ENCODE results near the gene CPEB1. TPM values are rescaled to one million over a fixed set of nuclear protein-coding genes. Genes with fewer than 3 reads are reported as not detected.

The CPEB1 gene
- total and polyA plus RNA-seq, 2 donors (not counting 1 experiment from before 2014, with no cell fraction given), result 0.19 to 0.62 TPM

- peaks cover 4% of the 10 kb centered on the region for H3K4me1 Mint-ChIP-seq
- no peak overlapping the region for H3K27ac Mint-ChIP-seq
- WGBS (ENCODE audit: insufficient coverage), result no CpG with 5 or more reads among the region's 5 CpGs
- H3K9me3 ChIP-seq (ENCODE audit: control extremely low read depth in 1 of 3, control insufficient read depth in 2 of 3, insufficient read depth in 1 of 3, low read length in 2 of 3), result no peaks in the 10 kb centered on the region
- no peak overlapping the region for H3K4me3 Mint-ChIP-seq
- no peak overlapping the region for H3K27ac ChIP-seq (ENCODE audit: low read length in 2 of 2)
- H3K36me3 ChIP-seq (replicated peaks in 1 of 2; ENCODE audit: control extremely low read depth in 1 of 2, control insufficient read depth in 1 of 2, extremely low read depth in 1 of 2, insufficient read depth in 2 of 2, low read length in 1 of 2), result no peaks in the 10 kb centered on the region
- H3K4me3 ChIP-seq (ENCODE audit: control extremely low read depth in 1 of 5, extremely low read depth in 1 of 5, insufficient read depth in 1 of 5, low read depth in 2 of 5, low read length in 4 of 5), result no peak overlapping the region
- no peaks in the 10 kb centered on the region for H4K20me1 ChIP-seq (ENCODE audit: control insufficient read depth, insufficient read depth, low read length, poor library complexity, severe bottlenecking)
- H3K9me3 Mint-ChIP-seq (ENCODE audit: insufficient read depth), result no peaks in the 10 kb centered on the region
- H3K9ac ChIP-seq (ENCODE audit: low read length), result no peak overlapping the region
- H3K27me3 ChIP-seq (replicated peaks in 1 of 4; ENCODE audit: control extremely low read depth in 1 of 4, control insufficient read depth in 3 of 4, insufficient read depth in 4 of 4, low read length in 3 of 4), result peaks cover 0 to 10% (median 2%) of the 10 kb centered on the region in 4 experiments
- H3K4me1 ChIP-seq (ENCODE audit: control insufficient read depth in 2 of 2, insufficient read depth in 2 of 2, low read length in 2 of 2), result no peaks in the 10 kb centered on the region
- H3K79me2 ChIP-seq (ENCODE audit: control insufficient read depth, insufficient read depth, low read length), result no peaks in the 10 kb centered on the region
- POLR2A ChIA-PET, result no interaction called here
- no peak overlapping the region for H3K4me2 ChIP-seq (replicated peaks; ENCODE audit: low read depth, low read length, poor library complexity, severe bottlenecking)
- no peak for TF ChIP-seq EZH2 (IDR thresholded peaks at IDR 0.05; ENCODE audit: borderline replicate concordance, insufficient read depth, low read depth, low read length, poor library complexity, severe bottlenecking)
- TF ChIP-seq CTCF (IDR thresholded peaks at IDR 0.05), result no peak
- peaks cover 14% of the 10 kb centered on the region for H3K27me3 Mint-ChIP-seq
- intact Hi-C loops (cut with micrococcal nuclease), result no loop called here
- ATAC-seq (ENCODE audit: low read depth) (no peak), DNase-seq (no peak)
- no peak overlapping the region for H2AFZ ChIP-seq (ENCODE audit: insufficient read depth, low read depth, low read length, poor library complexity, severe bottlenecking)
- CTCF ChIA-PET, result no interaction called here
Measured at GRCh38 chr15:82551646-82552247, 95.4 kb downstream of the CPEB1 start.

DNA sequence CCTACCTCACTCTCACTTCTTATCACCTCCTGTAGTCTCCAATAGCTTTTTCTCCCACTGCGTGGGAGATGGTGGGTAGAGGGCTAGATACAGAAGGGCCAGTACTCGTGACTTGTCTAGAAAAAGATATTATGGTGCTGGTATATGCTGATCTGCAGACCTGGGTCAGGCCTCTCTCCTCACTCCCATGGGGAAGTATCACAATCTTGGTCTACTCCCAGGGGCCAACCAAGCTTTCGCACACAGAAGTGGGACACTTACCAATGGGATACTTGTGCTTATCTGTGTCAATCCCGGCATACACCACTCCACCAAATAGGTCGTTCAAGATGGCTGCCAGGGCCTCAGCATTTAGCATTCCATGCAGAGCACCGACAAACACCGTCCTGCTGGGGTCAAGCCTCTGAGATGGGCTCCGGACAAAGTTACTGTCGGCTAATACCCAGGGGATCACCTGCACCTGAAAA, 97.9 kb downstream of the CPEB1 start:
- Histone ChIP-seq H3K4me1 (ENCODE audit: control insufficient read depth in 2 of 2, insufficient read depth in 2 of 2, low read length in 2 of 2) (no peaks in the 10 kb centered on the region), H2AFZ (ENCODE audit: insufficient read depth, low read depth, low read length, poor library complexity, severe bottlenecking) (no peak overlapping the region), H4K20me1 (ENCODE audit: control insufficient read depth, insufficient read depth, low read length, poor library complexity, severe bottlenecking) (no peaks in the 10 kb centered on the region), H3K4me3 (ENCODE audit: control extremely low read depth in 1 of 5, extremely low read depth in 1 of 5, insufficient read depth in 1 of 5, low read depth in 2 of 5, low read length in 4 of 5) (no peak overlapping the region), H3K27ac (ENCODE audit: low read length in 2 of 2) (no peak overlapping the region), H3K36me3 (replicated peaks in 1 of 2; ENCODE audit: control extremely low read depth in 1 of 2, control insufficient read depth in 1 of 2, extremely low read depth in 1 of 2, insufficient read depth in 2 of 2, low read length in 1 of 2) (no peaks in the 10 kb centered on the region), H3K4me2 (replicated peaks; ENCODE audit: low read depth, low read length, poor library complexity, severe bottlenecking) (no peak overlapping the region), H3K27me3 (replicated peaks in 1 of 4; ENCODE audit: control extremely low read depth in 1 of 4, control insufficient read depth in 3 of 4, insufficient read depth in 4 of 4, low read length in 3 of 4) (peaks cover 0 to 16% (median 2%) of the 10 kb centered on the region in 4 experiments), H3K79me2 (ENCODE audit: control insufficient read depth, insufficient read depth, low read length) (no peaks in the 10 kb centered on the region), H3K9me3 (ENCODE audit: control extremely low read depth in 1 of 3, control insufficient read depth in 2 of 3, insufficient read depth in 1 of 3, low read length in 2 of 3) (no peaks in the 10 kb centered on the region), H3K9ac (ENCODE audit: low read length) (no peak overlapping the region)
- peaks cover 24% of the 10 kb centered on the region for H3K27me3 Mint-ChIP-seq
- no peak overlapping the region for H3K27ac Mint-ChIP-seq
- ChIA-PET CTCF (interaction anchor here (0.7 to 1.2 kb wide), 2 partner anchors 9 to 22 kb away, joined by 3 to 4 read pairs; partner anchors contain the start of gene RPS17), POLR2A (no interaction called here)
- peaks cover 4% of the 10 kb centered on the region for H3K4me1 Mint-ChIP-seq
- DNase-seq, result no peak
- H3K9me3 Mint-ChIP-seq (ENCODE audit: insufficient read depth), result no peaks in the 10 kb centered on the region
- TF ChIP-seq EZH2 (IDR thresholded peaks at IDR 0.05; ENCODE audit: borderline replicate concordance, insufficient read depth, low read depth, low read length, poor library complexity, severe bottlenecking) (no peak), CTCF (IDR thresholded peaks at IDR 0.05) (no peak)
- WGBS (ENCODE audit: insufficient coverage), result 97% methylated on average over 7 of the region's 9 CpGs
- intact Hi-C loops (cut with micrococcal nuclease), result no loop called here
- no peak overlapping the region for H3K4me3 Mint-ChIP-seq
- ATAC-seq (ENCODE audit: low read depth), result no peak

All from B cell (primary cell).